B cell (primary cell): ENCODE measurements around the gene HIPK2. TPM values are rescaled to one million over a fixed set of nuclear protein-coding genes. Genes with fewer than 3 reads are reported as not detected.

Experiments used
- ATAC-seq: fragments of 200-7000 bp; cut with Tn5 transposase; one replicate; pipeline ENCODE4 v1.10.0; 2021; ENCODE audit warnings: low read depth, mild to moderate bottlenecking, moderate number of reproducible peaks, moderate library complexity
- CTCF ChIA-PET: fragments of 350-600 bp; sonication (Branson Sonifier 250); formaldehyde crosslinking; loops from one replicate; lab custom pipeline; 2021; ENCODE audit warnings: antibody characterized with exemption, inconsistent platforms; lab: Charles Lee
- POLR2A ChIA-PET: fragments of 350-600 bp; sonication (Branson Sonifier 250); formaldehyde crosslinking; loops from one replicate; lab custom pipeline; 2021; ENCODE audit warnings: antibody characterized with exemption; lab: Charles Lee
- DNase-seq: peaks from one replicate; pipeline ENCODE4 v3.0.0; 2013
- H2AFZ ChIP-seq: 2 replicates; pipeline ENCODE4 v1.6.1; 2012; ENCODE audit warnings: mild to moderate bottlenecking, low read depth, low read length; ENCODE audit not compliant: insufficient read depth, poor library complexity, severe bottlenecking
- H3K27ac ChIP-seq, 2 donors: 1 replicate in 1 of 2; 2 replicates in 1 of 2; pipeline ENCODE4 v1.5.1; 2012 to 2013; ENCODE audit warnings: low read length in 2 of 2, mild to moderate bottlenecking in 2 of 2, moderate library complexity in 1 of 2
- H3K27me3 ChIP-seq, 4 experiments: fragments of 200-600 bp in 1 of 4; sonication (generic) in 1 of 4; replicated peaks in 1 of 4; 1 replicate in 2 of 4; 2 replicates in 2 of 4; pipeline versions ENCODE4 v1.6.1 to v1.7.0; 2013 to 2016; ENCODE audit warnings: low read length in 3 of 4, mild to moderate bottlenecking in 2 of 4, mixed read lengths in 1 of 4, moderate library complexity in 1 of 4; ENCODE audit not compliant: insufficient read depth in 4 of 4, control insufficient read depth in 3 of 4; ENCODE audit errors: control extremely low read depth in 1 of 4
- H3K36me3 ChIP-seq, 2 experiments: replicated peaks in 1 of 2; 1 replicate in 1 of 2; 2 replicates in 1 of 2; pipeline versions ENCODE4 v1.6.1 to v1.7.1; 2013; ENCODE audit warnings: low read length in 1 of 2; ENCODE audit not compliant: insufficient read depth in 2 of 2, control insufficient read depth in 1 of 2; ENCODE audit errors: control extremely low read depth in 1 of 2, extremely low read depth in 1 of 2
- H3K4me1 ChIP-seq, 2 donors: fragments of 200-600 bp in 1 of 2; sonication (generic) in 1 of 2; 1 replicate in 1 of 2; 2 replicates in 1 of 2; pipeline versions ENCODE4 v1.5.1 to v1.6.1; 2013 to 2017; ENCODE audit warnings: low read length in 2 of 2; ENCODE audit not compliant: control insufficient read depth in 2 of 2, insufficient read depth in 2 of 2
- H3K4me2 ChIP-seq: replicated peaks from 2 replicates; pipeline ENCODE3; 2012; ENCODE audit warnings: mild to moderate bottlenecking, low read depth, low read length; ENCODE audit not compliant: poor library complexity, severe bottlenecking
- H3K4me3 ChIP-seq, 5 experiments: fragments of 200-600 bp in 1 of 5; sonication (generic) in 1 of 5; 1 replicate in 3 of 5; 2 replicates in 2 of 5; pipeline versions ENCODE4 v1.5.1 to v1.7.0; 2011 to 2016; ENCODE audit warnings: low read length in 4 of 5, mild to moderate bottlenecking in 4 of 5, low read depth in 2 of 5, control low read depth in 1 of 5, moderate library complexity in 1 of 5; ENCODE audit not compliant: insufficient read depth in 1 of 5; ENCODE audit errors: control extremely low read depth in 1 of 5, extremely low read depth in 1 of 5
- H3K79me2 ChIP-seq: fragments of 200-600 bp; sonication (generic); one replicate; pipeline ENCODE4 v1.6.0; 2016; ENCODE audit warnings: low read length; ENCODE audit not compliant: control insufficient read depth, insufficient read depth
- H3K9ac ChIP-seq: fragments of 200-600 bp; sonication (generic); 2 replicates; pipeline ENCODE4 v1.6.1; 2017; ENCODE audit warnings: mild to moderate bottlenecking, low read length, moderate library complexity
- H3K9me3 ChIP-seq, 3 donors: one replicate each; pipeline versions ENCODE4 v1.6.1 to v1.7.1; 2013; ENCODE audit warnings: low read length in 2 of 3; ENCODE audit not compliant: control insufficient read depth in 2 of 3, insufficient read depth in 1 of 3; ENCODE audit errors: control extremely low read depth in 1 of 3
- H4K20me1 ChIP-seq: 2 replicates; pipeline ENCODE4 v1.6.0; 2012; ENCODE audit warnings: mild to moderate bottlenecking, low read length; ENCODE audit not compliant: insufficient read depth, control insufficient read depth, poor library complexity, severe bottlenecking
- H3K27ac Mint-ChIP-seq: one replicate; pipeline ENCODE4 v1.8.0; 2021; ENCODE audit warnings: mixed read lengths
- H3K27me3 Mint-ChIP-seq: one replicate; pipeline ENCODE4 v1.8.0; 2021; ENCODE audit warnings: mixed read lengths
- H3K4me1 Mint-ChIP-seq: one replicate; pipeline ENCODE4 v1.8.0; 2021; ENCODE audit warnings: mixed read lengths
- H3K4me3 Mint-ChIP-seq: one replicate; pipeline ENCODE4 v1.8.0; 2021; ENCODE audit warnings: mixed read lengths
- H3K9me3 Mint-ChIP-seq: one replicate; pipeline ENCODE4 v1.8.0; 2022; ENCODE audit warnings: mixed read lengths; ENCODE audit not compliant: insufficient read depth
- CTCF ChIP-seq: fragments of 200-600 bp; IDR thresholded peaks from one replicate; pipeline ENCODE4 v1.8.0; 2022; ENCODE audit warnings: antibody characterized with exemption, mild to moderate bottlenecking
- EZH2 ChIP-seq: IDR thresholded peaks from 2 replicates; pipeline ENCODE4 v1.6.1; 2012; ENCODE audit warnings: borderline replicate concordance, low read depth, mild to moderate bottlenecking, moderate library complexity, low read length; ENCODE audit not compliant: insufficient read depth, poor library complexity, severe bottlenecking
- WGBS: methylation state at CpG from one replicate; pipeline ENCODE4 v1.1.5; 2013; ENCODE audit warnings: missing lambda C conversion rate; ENCODE audit not compliant: insufficient coverage; 5-methylcytosine and 5-hydroxymethylcytosine counted together
- intact Hi-C: fragments of 100-400 bp; cut with micrococcal nuclease; formaldehyde crosslinking; loops from one replicate; pipeline ENCODE4 v1.10.0; 2022
- polyA plus RNA-seq: library from polyadenylated mRNA; depleted of rRNA; stranded (reverse); fragments of >200 nt; gene quantifications from 2 replicates; pipeline ENCODE4 v1.2.3, GENCODE V29; 2012
- total RNA-seq, 2 donors: library from RNA; stranded (reverse); fragments of 120-200 nt in 1 of 2; gene quantifications; 1 replicate in 1 of 2; 2 replicates in 1 of 2; pipeline versions ENCODE4 v1.2.3 to v1.2.4, GENCODE V29; 2013 to 2022

The HIPK2 gene
- total and polyA plus RNA-seq, 2 donors (not counting 1 experiment from before 2014, with no cell fraction given): 6.8 to 58.2 TPM

GRCh38 chr7:139538881-139539635 lies 238.7 kb downstream of the HIPK2 start:
- H3K27me3 Mint-ChIP-seq: peaks cover 9% of the 10 kb centered on the region
- CTCF ChIA-PET: no interaction called here
- WGBS: over 99% methylated on average over 7 of the region's 8 CpGs

More at GRCh38 chr7:139538881-139539635, 238.7 kb downstream of the HIPK2 start:
- no peak for ATAC-seq
- Histone ChIP-seq H3K27ac (no peak overlapping the region), H3K36me3 (no peaks in the 10 kb centered on the region), H3K4me2 (no peak overlapping the region), H3K9ac (no peak overlapping the region), H2AFZ (no peak overlapping the region), H3K4me3 (no peak overlapping the region), H3K79me2 (no peaks in the 10 kb centered on the region), H3K9me3 (peaks cover 0 to 8% (median 0%) of the 10 kb centered on the region in 3 donors), H3K27me3 (no peaks in the 10 kb centered on the region), H4K20me1 (no peaks in the 10 kb centered on the region), H3K4me1 (no peaks in the 10 kb centered on the region)
- Mint-ChIP-seq H3K4me1 (no peaks in the 10 kb centered on the region), H3K4me3 (no peak overlapping the region), H3K9me3 (no peaks in the 10 kb centered on the region), H3K27ac (no peak overlapping the region)
- POLR2A ChIA-PET: interaction anchor here (0.6 kb wide), 1 partner anchor 62 kb away, joined by 3 read pairs; no protein-coding TSS in a partner anchor
- intact Hi-C loops: no loop called here
- TF ChIP-seq CTCF (no peak), EZH2 (no peak)
- no peak for DNase-seq
